CD4-positive, alpha-beta T cell treated with Interleukin-15 for 1 hour (primary cell): ENCODE results near the gene CRYGC.
"Not testable (repeated sequence)": the region's sequence is repeated elsewhere in the genome, so short reads cannot be mapped to it uniquely, and the experiment has no call there.

Source experiments
- DNase-seq: peaks from one replicate; pipeline ENCODE4 v3.0.0-alpha.2; 2020

The CRYGC gene

DNA sequence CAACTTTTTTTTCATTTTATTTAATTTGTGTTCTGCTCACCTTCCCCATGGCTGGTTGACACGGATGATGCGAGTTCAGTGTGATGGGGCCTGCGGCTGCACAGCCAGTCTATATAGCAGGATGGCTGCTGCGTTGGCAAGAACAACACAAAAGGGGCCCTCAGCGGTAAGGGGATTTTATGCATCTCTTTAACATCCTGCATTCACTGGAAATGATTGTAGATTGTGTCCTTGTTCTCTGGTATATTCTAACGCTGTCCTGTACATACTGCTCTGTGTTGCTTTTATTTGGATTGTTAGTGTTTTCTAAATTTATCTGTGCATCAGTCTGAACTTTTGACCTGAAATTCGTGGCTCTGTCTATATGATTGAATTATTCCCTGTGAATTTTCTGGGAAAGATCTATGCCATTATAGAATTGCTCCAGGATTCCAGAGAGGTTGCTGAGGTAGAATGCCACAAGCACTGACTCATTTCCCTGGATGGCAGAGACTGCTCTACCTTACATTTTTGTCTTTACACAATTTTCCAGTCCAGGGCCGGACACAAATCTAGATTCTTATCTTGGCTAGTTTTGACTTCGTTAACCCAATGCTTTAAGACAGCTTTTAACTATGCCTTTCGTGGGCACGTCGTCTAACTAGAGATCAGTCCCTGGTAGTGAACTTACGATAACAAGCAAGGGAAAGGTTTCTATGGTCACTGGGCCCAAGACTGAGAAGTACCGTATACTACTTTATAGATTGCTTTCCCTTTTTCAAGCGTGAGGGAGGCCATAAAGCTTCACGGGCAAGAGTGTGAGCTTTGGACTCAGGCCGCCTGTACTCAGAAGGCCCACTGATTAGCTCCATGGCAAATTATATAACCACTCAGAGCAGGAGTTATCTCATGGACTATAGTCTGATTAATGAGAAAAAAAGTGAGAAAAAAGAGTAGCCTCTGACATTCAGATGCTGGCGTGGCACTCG lies at the start of gene CRYGC:
Gene CRYGC (minus strand): TSS at position 85 of the 968 bp plus-strand sequence. CDS start 36 bp downstream, at position 49.
- no peak for DNase-seq

- DNase-seq: no peak
Observed at GRCh38 chr2:208179028-208179609, 49.5 kb upstream of the CRYGC start.

DNA sequence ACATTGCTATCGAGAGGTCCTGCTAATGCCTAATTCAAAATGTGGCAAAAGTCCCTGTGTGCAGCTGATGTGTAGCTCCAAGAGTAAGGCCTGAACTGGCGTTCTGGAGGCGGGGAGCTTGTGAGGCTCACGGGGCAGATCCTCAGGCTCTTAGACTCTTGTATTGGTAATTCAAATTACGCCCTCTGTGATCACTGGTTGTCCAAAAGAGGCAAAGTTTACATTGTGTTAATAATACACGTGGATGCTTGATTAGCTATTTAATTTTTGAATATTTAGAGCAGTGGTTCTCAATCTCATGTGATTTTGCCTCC lies 46.2 kb upstream of the CRYGC start:
- DNase-seq: no peak

DNA sequence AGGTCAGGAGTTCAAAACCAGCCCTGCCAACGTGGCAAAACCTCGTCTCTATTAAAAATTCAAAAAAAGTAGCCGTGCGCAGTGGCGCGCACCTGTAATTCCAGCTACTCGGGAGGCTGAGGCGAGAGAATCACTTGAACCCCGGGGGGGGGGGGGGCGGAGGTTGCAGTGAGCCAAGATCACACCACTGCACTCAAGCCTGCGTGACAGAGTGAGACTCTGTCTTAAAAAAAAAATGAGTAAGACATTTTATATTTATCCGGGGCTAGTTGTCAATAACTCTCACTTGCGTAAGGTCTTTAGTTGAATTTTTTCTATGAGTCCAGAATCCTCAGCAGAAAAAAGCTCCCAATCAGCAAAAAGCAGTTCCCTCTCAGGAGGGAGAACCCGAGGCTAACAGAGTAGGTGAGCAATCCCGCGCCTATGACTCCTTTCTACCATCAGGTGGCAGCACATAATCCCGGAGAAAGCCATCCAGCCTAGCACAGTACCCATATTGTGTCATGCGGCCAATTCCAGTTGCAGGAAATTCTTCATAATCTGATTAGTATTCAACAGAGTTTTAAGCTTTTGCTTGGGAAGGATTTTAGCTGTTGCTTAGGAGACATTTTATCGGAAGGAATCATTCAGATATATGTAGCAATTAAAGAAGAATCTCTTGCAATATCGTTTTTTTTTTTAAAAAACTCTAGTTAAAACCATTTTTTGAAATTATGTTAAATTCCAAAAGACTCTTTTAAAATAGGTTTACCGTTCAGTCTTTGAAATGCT lies 45.6 kb upstream of the CRYGC start:
- DNase-seq: peak; percentile 58

- no peak for DNase-seq
Observed at GRCh38 chr2:208174144-208174543, 44.5 kb upstream of the CRYGC start.

- DNase-seq: peak; percentile 26
Observed at GRCh38 chr2:208172125-208172524, 42.5 kb upstream of the CRYGC start.

DNA sequence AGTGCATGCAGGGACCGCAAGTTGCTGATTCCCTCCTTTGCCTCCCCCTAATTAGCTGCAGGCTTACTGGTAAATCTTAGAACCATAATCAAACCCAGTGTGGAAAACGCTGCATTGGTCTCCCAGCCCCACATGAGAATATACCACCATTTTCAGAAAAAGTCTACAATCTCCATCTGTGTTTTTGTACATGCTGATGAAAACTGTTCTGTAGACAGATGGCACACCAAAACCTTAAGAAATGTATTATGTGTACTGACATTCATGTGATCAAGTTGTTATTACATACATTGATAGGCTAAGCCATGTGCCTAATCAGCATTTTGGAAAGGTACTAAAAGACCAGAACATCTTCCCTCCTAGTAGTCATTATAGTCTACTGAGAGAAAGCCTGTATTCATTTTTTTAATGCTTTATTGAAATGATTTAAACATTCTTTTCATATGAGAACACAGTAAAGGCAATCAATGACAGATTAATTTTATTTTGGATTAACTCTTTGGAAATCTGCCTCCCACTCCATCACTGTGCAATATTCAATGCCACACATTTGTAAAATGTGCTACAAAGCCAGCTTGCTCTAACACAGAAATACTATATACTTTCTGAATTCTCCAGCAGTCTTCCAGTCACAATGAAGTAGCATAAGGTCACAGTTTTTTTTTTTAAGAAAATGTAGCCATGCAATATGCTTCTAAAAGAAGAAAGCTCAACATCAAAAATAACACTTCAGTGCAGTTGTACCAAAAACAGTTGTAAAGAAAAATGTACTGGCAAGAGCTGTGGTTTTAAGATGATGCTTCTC lies 35.5 kb upstream of the CRYGC start:
- DNase-seq: no peak

GRCh38 chr2:208163489-208163888 lies 33.9 kb upstream of the CRYGC start, which contains the start of gene CRYGA:
TSS of gene CRYGA (minus strand) at chr2:208163589. CDS start at chr2:208163556, 33 bp downstream.
- no peak for DNase-seq

GRCh38 chr2:208156439-208156838 lies 26.8 kb upstream of the CRYGC start:
- DNase-seq: no peak

GRCh38 chr2:208153156-208153555 lies 23.5 kb upstream of the CRYGC start:
- no peak for DNase-seq

DNA sequence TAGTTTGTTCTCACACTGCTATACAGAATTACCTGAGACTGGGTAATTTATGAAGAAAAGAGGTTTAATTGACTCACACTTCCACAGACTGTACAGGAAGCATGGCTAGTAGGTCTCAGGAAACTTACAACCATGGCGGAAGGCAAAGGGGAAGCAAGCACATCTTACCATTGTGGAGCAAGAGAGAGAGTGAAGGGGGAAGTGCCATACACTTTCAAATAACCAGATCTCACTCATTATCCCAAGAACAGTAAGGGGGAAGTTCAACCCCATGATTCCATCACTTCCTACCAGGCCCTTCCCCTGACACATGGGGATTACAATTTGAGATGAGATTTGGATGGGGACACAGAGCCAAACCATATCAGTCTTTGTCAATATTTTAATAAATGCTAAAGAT lies 21.3 kb upstream of the CRYGC start:
- DNase-seq: no peak

- DNase-seq: no peak
Observed at GRCh38 chr2:208150094-208150493, 20.5 kb upstream of the CRYGC start.

DNA sequence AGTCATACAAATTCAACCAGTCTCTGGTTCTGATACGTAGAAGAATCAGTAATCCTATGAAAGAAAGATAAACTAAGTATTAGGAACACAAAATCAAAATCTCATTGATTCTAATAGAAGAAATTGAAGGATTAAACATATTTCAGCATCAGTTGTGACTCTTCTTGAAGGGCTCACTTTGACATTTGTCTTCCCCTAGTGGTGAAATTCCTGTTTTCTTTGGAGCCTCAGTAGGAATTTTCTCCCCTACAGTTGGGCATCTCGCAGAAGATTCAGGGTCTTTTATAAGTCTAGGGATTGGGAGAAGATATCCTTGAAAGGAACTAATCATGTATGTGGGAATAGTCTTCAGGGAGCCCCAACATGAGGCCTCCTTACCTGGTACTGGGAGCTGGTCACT lies 19.2 kb upstream of the CRYGC start:
- DNase-seq: no peak

GRCh38 chr2:208147759-208148158 lies 18.1 kb upstream of the CRYGC start:
- DNase-seq: no peak

DNA sequence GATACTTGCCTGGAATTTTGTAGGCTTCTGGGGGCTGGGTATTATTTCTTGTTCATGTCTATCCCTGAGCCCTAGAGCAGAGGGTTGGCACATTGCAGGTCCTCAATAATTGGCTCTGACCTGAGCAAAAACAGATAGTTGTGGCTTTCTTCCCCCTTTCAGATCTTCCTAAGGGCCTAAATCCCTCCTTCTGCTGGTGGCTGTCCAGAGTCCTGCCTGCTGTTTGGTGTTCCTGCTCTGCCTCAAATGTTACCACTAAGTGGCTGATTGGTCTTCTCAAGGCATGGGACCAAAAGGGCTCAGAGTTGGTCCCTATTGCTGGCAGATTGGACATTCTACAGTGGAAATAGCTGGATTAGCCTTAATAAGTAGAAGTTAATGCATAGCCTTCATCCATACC lies 17.4 kb upstream of the CRYGC start:
- DNase-seq: no peak

GRCh38 chr2:208146006-208146405 lies 16.4 kb upstream of the CRYGC start, which contains the start of gene CRYGB:
TSS of gene CRYGB (minus strand) at chr2:208146158. CDS start at chr2:208146120, 38 bp downstream.
- no peak for DNase-seq

GRCh38 chr2:208142925-208143799 lies 13.5 kb upstream of the CRYGC start:
- DNase-seq: no peak

DNA sequence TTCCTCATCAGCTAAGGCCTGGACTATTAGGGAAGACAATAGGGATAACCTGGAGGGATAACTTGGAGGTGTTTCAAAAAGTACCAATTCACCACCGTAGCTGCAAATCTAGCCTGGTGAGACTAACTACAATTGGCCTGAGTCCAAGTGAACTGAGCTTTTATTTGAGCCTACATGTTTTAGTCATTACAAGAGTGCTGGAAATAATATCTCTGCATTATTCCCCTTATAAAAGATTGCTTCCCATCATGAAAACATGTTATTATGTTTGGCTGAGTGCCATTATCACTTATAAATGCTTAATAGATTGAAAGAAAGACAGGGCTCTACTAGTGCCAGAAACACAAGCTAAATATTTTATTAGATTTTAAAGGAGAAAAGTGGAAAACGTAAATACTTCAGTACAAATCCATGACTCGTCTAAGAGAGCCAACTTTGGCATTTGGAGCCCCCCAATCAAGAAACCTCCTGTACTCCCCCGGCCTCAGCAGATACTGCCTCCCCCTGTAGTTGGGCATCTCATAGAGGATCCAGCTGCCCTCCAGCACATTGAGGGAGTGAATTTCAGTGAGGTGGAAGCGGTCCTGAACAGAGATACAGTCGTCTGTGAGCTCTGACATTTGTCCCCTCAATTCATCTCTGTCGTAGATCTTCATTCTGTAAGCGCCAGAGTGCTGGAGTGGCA lies 12.8 kb upstream of the CRYGC start:
- DNase-seq: no peak

GRCh38 chr2:208139447-208139846 lies 9.8 kb upstream of the CRYGC start:
- no peak for DNase-seq

DNA sequence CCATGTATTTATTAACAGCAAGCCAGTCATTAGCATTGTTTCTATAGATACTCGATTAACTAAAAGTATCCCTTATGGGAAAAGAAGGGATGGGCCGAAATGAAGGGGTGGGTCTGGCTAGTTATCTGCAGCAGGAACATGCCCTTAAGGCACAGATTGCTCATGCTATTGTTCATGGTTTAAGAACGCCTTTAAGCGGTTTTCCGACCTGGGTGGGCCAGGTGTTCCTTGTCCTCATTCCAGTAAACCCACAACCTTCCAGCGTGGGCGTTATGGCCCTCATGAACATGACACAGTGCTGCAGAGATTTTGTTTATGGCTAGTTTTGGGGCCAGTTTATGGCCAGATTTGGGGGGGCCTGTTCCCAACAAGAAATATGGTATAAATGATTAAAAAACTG lies 8.7 kb upstream of the CRYGC start:
- DNase-seq: not testable (repeated sequence)

DNA sequence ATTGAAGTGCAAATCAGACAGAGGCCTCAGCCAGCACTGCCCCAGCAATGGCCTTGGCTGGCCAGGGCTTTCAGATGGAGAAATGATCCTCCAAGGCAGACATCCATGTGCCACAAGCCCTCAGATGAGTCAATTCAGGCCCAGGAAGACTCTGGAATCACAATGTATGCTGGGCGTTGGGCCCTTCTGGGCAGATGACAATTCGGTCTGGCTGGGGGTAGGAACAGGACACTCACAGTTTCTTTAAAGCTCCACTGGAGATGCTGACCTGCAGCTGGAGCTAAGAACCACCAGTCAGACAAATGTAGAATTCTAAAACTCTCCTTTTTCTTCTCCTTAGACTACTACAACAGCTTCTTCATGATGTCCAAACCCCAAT lies 7.1 kb upstream of the CRYGC start:
- DNase-seq: no peak
